T-helper 17 cell (primary cell): ENCODE data around the gene TBCB. TPM values are rescaled to one million over a fixed set of nuclear protein-coding genes. Genes with fewer than 3 reads are reported as not detected.
"Not testable (repeated sequence)": the region's sequence is repeated elsewhere in the genome, so short reads cannot be mapped to it uniquely, and the experiment has no call there.

Experiments
- ATAC-seq: fragments of 150-1000 bp; cut with Tn5 transposase; 2 replicates; pipeline ENCODE4 v1.10.0; 2021; ENCODE audit warnings: mild to moderate bottlenecking, moderate library complexity
- DNase-seq, 3 donors: peaks; one replicate each; pipeline versions ENCODE4 v3.0.0 to v3.0.0-alpha.2; 2020 to 2021
- H3K9me3 ChIP-seq: one replicate; pipeline ENCODE4 v1.7.0; 2013; ENCODE audit warnings: low read length, mild to moderate bottlenecking; ENCODE audit not compliant: control insufficient read depth, poor library complexity, severe bottlenecking
- H3K27ac Mint-ChIP-seq: one replicate; pipeline ENCODE4 v1.8.0; 2022; ENCODE audit warnings: mild to moderate bottlenecking, moderate library complexity, mixed read lengths
- H3K27me3 Mint-ChIP-seq: one replicate; pipeline ENCODE4 v1.8.0; 2022; ENCODE audit warnings: mixed read lengths
- H3K36me3 Mint-ChIP-seq: one replicate; pipeline ENCODE4 v1.8.0; 2022; ENCODE audit warnings: low read depth, mixed read lengths
- H3K4me1 Mint-ChIP-seq: one replicate; pipeline ENCODE4 v1.8.0; 2022; ENCODE audit warnings: mild to moderate bottlenecking, mixed read lengths
- H3K4me3 Mint-ChIP-seq: one replicate; pipeline ENCODE4 v1.8.0; 2022; ENCODE audit warnings: mild to moderate bottlenecking, moderate library complexity, mixed read lengths
- total RNA-seq, 4 donors: library from RNA in 2 of 4; stranded (reverse) in 2 of 4; gene quantifications; one replicate each; pipeline ENCODE4 v1.2.3 and lab custom pipeline; 2022 to 2026

Gene TBCB
- total RNA-seq (100 to 1,000 TPM; 127 to 131 TPM), total RNA-seq (lab: John Stamatoyannopoulos, UW) (64.1 to 104 reads per million in 2 donors)

- peaks cover 42% of the 10 kb centered on the region for H3K4me1 Mint-ChIP-seq
Observed at GRCh38 chr19:36115453-36116343, at the start of gene TBCB. Gene TBCB, plus strand, starts transcription at chr19:36115468. Its CDS starts 93 bp downstream, at chr19:36115561.

GRCh38 chr19:36067681-36068080 is 47.6 kb upstream of the TBCB start:
- Mint-ChIP-seq H3K4me3 (no peak overlapping the region), H3K27ac (no peak overlapping the region), H3K27me3 (no peaks in the 10 kb centered on the region), H3K36me3 (no peaks in the 10 kb centered on the region), H3K4me1 (no peaks in the 10 kb centered on the region)
- no peak for DNase-seq
- H3K9me3 ChIP-seq, result no peaks in the 10 kb centered on the region
- no peak for ATAC-seq

More at GRCh38 chr19:36115453-36116343, at the start of gene TBCB:
- Mint-ChIP-seq H3K4me3 (peak within 1 kb of the TSS; percentile 95), H3K36me3 (peaks cover 9% of the 10 kb centered on the region), H3K27me3 (no peaks in the 10 kb centered on the region), H3K27ac (peak within 1 kb of the TSS; percentile 95)
- peak; percentile 9 to 92 (median 91) for DNase-seq
- no peaks in the 10 kb centered on the region for H3K9me3 ChIP-seq
- ATAC-seq, result peak; percentile 58

GRCh38 chr19:36068810-36069499 is 46.3 kb upstream of the TBCB start:
- H3K4me3 Mint-ChIP-seq, H3K4me1 Mint-ChIP-seq, H3K9me3 ChIP-seq, H3K36me3 Mint-ChIP-seq, H3K27me3 Mint-ChIP-seq, DNase-seq, ATAC-seq, H3K27ac Mint-ChIP-seq: not testable (repeated sequence)

- no peak overlapping the region for H3K4me3 Mint-ChIP-seq
- DNase-seq, result no peak
- H3K4me1 Mint-ChIP-seq, result no peaks in the 10 kb centered on the region
- H3K27ac Mint-ChIP-seq, result no peak overlapping the region
- H3K27me3 Mint-ChIP-seq, result no peaks in the 10 kb centered on the region
- H3K36me3 Mint-ChIP-seq, result no peaks in the 10 kb centered on the region
- no peaks in the 10 kb centered on the region for H3K9me3 ChIP-seq
- no peak for ATAC-seq
Observed at GRCh38 chr19:36072081-36072480, 43.2 kb upstream of the TBCB start.

- Mint-ChIP-seq H3K27me3 (no peaks in the 10 kb centered on the region), H3K4me3 (no peak overlapping the region), H3K4me1 (no peaks in the 10 kb centered on the region), H3K36me3 (no peaks in the 10 kb centered on the region), H3K27ac (no peak overlapping the region)
- ATAC-seq (no peak), DNase-seq (no peak)
- no peaks in the 10 kb centered on the region for H3K9me3 ChIP-seq
Observed at GRCh38 chr19:36073121-36073876, 42.0 kb upstream of the TBCB start.

- no peaks in the 10 kb centered on the region for H3K36me3 Mint-ChIP-seq
- H3K9me3 ChIP-seq, result no peaks in the 10 kb centered on the region
- H3K27me3 Mint-ChIP-seq, result no peaks in the 10 kb centered on the region
- H3K27ac Mint-ChIP-seq, result peak overlapping the region; percentile 62
- DNase-seq (no peak), ATAC-seq (no peak)
- no peaks in the 10 kb centered on the region for H3K4me1 Mint-ChIP-seq
- no peak overlapping the region for H3K4me3 Mint-ChIP-seq
Observed at GRCh38 chr19:36079389-36079945, 35.8 kb upstream of the TBCB start.

GRCh38 chr19:36081385-36081784 is 33.9 kb upstream of the TBCB start:
- H3K27ac Mint-ChIP-seq, result peak overlapping the region; percentile 34
- no peaks in the 10 kb centered on the region for H3K36me3 Mint-ChIP-seq
- H3K9me3 ChIP-seq, result no peaks in the 10 kb centered on the region
- DNase-seq, result no peak
- no peak for ATAC-seq
- no peaks in the 10 kb centered on the region for H3K27me3 Mint-ChIP-seq
- no peak overlapping the region for H3K4me3 Mint-ChIP-seq
- H3K4me1 Mint-ChIP-seq, result peaks cover 2% of the 10 kb centered on the region

GRCh38 chr19:36081894-36082293 is 33.4 kb upstream of the TBCB start:
- Mint-ChIP-seq H3K27ac (peak overlapping the region; percentile 34), H3K4me3 (no peak overlapping the region), H3K27me3 (no peaks in the 10 kb centered on the region), H3K4me1 (peaks cover 2% of the 10 kb centered on the region), H3K36me3 (no peaks in the 10 kb centered on the region)
- ATAC-seq, result no peak
- H3K9me3 ChIP-seq, result no peaks in the 10 kb centered on the region
- DNase-seq, result no peak

- no peaks in the 10 kb centered on the region for H3K9me3 ChIP-seq
- H3K27me3 Mint-ChIP-seq, result no peaks in the 10 kb centered on the region
- no peak for ATAC-seq
- no peak overlapping the region for H3K4me3 Mint-ChIP-seq
- no peak for DNase-seq
- peak overlapping the region; percentile 80 for H3K27ac Mint-ChIP-seq
- no peaks in the 10 kb centered on the region for H3K36me3 Mint-ChIP-seq
- H3K4me1 Mint-ChIP-seq, result peaks cover 2% of the 10 kb centered on the region
Observed at GRCh38 chr19:36082916-36083315, 32.4 kb upstream of the TBCB start.

- no peak overlapping the region for H3K4me3 Mint-ChIP-seq
- H3K27ac Mint-ChIP-seq, result peak overlapping the region; percentile 80
- H3K36me3 Mint-ChIP-seq, result no peaks in the 10 kb centered on the region
- H3K9me3 ChIP-seq, result no peaks in the 10 kb centered on the region
- H3K4me1 Mint-ChIP-seq, result peaks cover 2% of the 10 kb centered on the region
- ATAC-seq (no peak), DNase-seq (no peak)
- no peaks in the 10 kb centered on the region for H3K27me3 Mint-ChIP-seq
Observed at GRCh38 chr19:36084231-36085009, 30.8 kb upstream of the TBCB start.

- no peaks in the 10 kb centered on the region for H3K27me3 Mint-ChIP-seq
- H3K36me3 Mint-ChIP-seq, result no peaks in the 10 kb centered on the region
- ATAC-seq (no peak), DNase-seq (no peak)
- no peak overlapping the region for H3K4me3 Mint-ChIP-seq
- H3K27ac Mint-ChIP-seq, result peak overlapping the region; percentile 29
- no peaks in the 10 kb centered on the region for H3K9me3 ChIP-seq
- H3K4me1 Mint-ChIP-seq, result peaks cover 5% of the 10 kb centered on the region
Observed at GRCh38 chr19:36086326-36086725, 28.9 kb upstream of the TBCB start.

GRCh38 chr19:36089847-36090246 is 25.4 kb upstream of the TBCB start:
- H3K4me1 Mint-ChIP-seq, result peaks cover 18% of the 10 kb centered on the region
- peak overlapping the region; percentile 24 for H3K27ac Mint-ChIP-seq
- H3K27me3 Mint-ChIP-seq, result no peaks in the 10 kb centered on the region
- H3K36me3 Mint-ChIP-seq, result no peaks in the 10 kb centered on the region
- H3K4me3 Mint-ChIP-seq, result no peak overlapping the region
- ATAC-seq (no peak), DNase-seq (no peak)
- no peaks in the 10 kb centered on the region for H3K9me3 ChIP-seq
